Astrocyte of the cerebellum (primary cell): ENCODE results near the gene TTC28.

ENCODE experiments used
- DNase-seq: peaks from one replicate; pipeline ENCODE4 v3.0.0-alpha.2; 2011; ENCODE audit warnings: low read depth
- H3K4me3 ChIP-seq: 2 replicates; pipeline ENCODE4 v1.5.1; 2011; ENCODE audit warnings: mild to moderate bottlenecking, low read depth, low read length, moderate library complexity
- CTCF ChIP-seq: IDR thresholded peaks from 2 replicates; pipeline ENCODE4 v1.5.1; 2012; ENCODE audit warnings: low read length, low read depth, moderate library complexity, mild to moderate bottlenecking; ENCODE audit errors: missing control alignments
- in situ Hi-C: cut with HindIII; loops from 2 replicates; pipeline ENCODE4 v1.10.0; 2017; ENCODE audit warnings: low sequenced_read_pairs

The TTC28 gene

GRCh38 chr22:27980424-27981148 is 699.1 kb downstream of the TTC28 start:
- DNase-seq, result no peak
- in situ Hi-C loops, result no loop called here
- TF ChIP-seq CTCF, result no peak
- H3K4me3 ChIP-seq, result no peak overlapping the region

GRCh38 chr22:27978802-27979201 is 700.8 kb downstream of the TTC28 start:
- no peak overlapping the region for H3K4me3 ChIP-seq
- in situ Hi-C loops, result no loop called here
- DNase-seq, result no peak
- no peak for TF ChIP-seq CTCF

GRCh38 chr22:27978317-27978716 is 701.3 kb downstream of the TTC28 start:
- DNase-seq, result no peak

GRCh38 chr22:27976586-27976985 is 703.1 kb downstream of the TTC28 start:
- DNase-seq, result no peak
- in situ Hi-C loops, result no loop called here
- H3K4me3 ChIP-seq, result no peak overlapping the region
- no peak for TF ChIP-seq CTCF

More at GRCh38 chr22:27978317-27978716, 701.3 kb downstream of the TTC28 start:
- TF ChIP-seq CTCF, result no peak
- no peak overlapping the region for H3K4me3 ChIP-seq
- in situ Hi-C loops, result no loop called here

- in situ Hi-C loops, result no loop called here
- TF ChIP-seq CTCF, result no peak
- no peak overlapping the region for H3K4me3 ChIP-seq
- no peak for DNase-seq
Measured at GRCh38 chr22:27975381-27976013, 704.1 kb downstream of the TTC28 start.

- TF ChIP-seq CTCF, result no peak
- H3K4me3 ChIP-seq, result no peak overlapping the region
- in situ Hi-C loops, result no loop called here
- DNase-seq, result no peak
Measured at GRCh38 chr22:27973846-27974245, 705.8 kb downstream of the TTC28 start.
